ENCODE results near the gene CEBPB. TPM values are rescaled to one million over a fixed set of nuclear protein-coding genes. Genes with fewer than 3 reads are reported as not detected.

The CEBPB gene
- total RNA-seq, 1 donor from 2014 or later = 264 TPM

- DNase-seq (ENCODE audit: extremely low spot score in 2 of 2) = no peak
- no peak overlapping the region for H3K4me3 ChIP-seq
- intact Hi-C loops (cut with DNase I) = no loop called here
- no peaks in the 10 kb centered on the region for H3K27me3 ChIP-seq
- H3K4me1 ChIP-seq = peaks cover 9% of the 10 kb centered on the region
- no peaks in the 10 kb centered on the region for H3K9me3 ChIP-seq
- no peaks in the 10 kb centered on the region for H3K36me3 ChIP-seq
- no peak for TF ChIP-seq CTCF (IDR thresholded peaks at IDR 0.05)
- TF ChIP-seq POLR2AphosphoS5 (IDR thresholded peaks at IDR 0.05; ENCODE audit: insufficient read depth in 1 of 2, low read depth in 1 of 2) = no peak
- TF ChIP-seq POLR2A (IDR thresholded peaks at IDR 0.05) = no peak
- no peak overlapping the region for H3K27ac ChIP-seq
Measured at GRCh38 chr20:50240092-50240491, 49.5 kb downstream of the CEBPB start.

- TF ChIP-seq CTCF (IDR thresholded peaks at IDR 0.05) (no peak), POLR2AphosphoS5 (IDR thresholded peaks at IDR 0.05; ENCODE audit: insufficient read depth in 1 of 2, low read depth in 1 of 2) (no peak), POLR2A (IDR thresholded peaks at IDR 0.05) (no peak)
- Histone ChIP-seq H3K9me3 (no peaks in the 10 kb centered on the region), H3K4me3 (no peak overlapping the region), H3K4me1 (peaks cover 12% of the 10 kb centered on the region), H3K27me3 (no peaks in the 10 kb centered on the region), H3K36me3 (no peaks in the 10 kb centered on the region), H3K27ac (no peak overlapping the region)
- intact Hi-C loops (cut with DNase I) = no loop called here
- DNase-seq (ENCODE audit: extremely low spot score in 2 of 2) = no peak
Measured at GRCh38 chr20:50242178-50242514, 51.5 kb downstream of the CEBPB start.

Other genes with a start within 250 kb of the CEBPB start
- 19.9 TPM for gene SNAI1, start 207.8 kb upstream of the CEBPB start, total RNA-seq
- gene UBE2V1, start 77.7 kb upstream of the CEBPB start, total RNA-seq = 74.2 TPM
- gene PEDS1, start 37.1 kb upstream of the CEBPB start, total RNA-seq = 25.5 TPM

Measured in vagina (tissue), 2 donors.